ENCODE measurements around the gene CDKN2B.

Gene CDKN2B

DNA sequence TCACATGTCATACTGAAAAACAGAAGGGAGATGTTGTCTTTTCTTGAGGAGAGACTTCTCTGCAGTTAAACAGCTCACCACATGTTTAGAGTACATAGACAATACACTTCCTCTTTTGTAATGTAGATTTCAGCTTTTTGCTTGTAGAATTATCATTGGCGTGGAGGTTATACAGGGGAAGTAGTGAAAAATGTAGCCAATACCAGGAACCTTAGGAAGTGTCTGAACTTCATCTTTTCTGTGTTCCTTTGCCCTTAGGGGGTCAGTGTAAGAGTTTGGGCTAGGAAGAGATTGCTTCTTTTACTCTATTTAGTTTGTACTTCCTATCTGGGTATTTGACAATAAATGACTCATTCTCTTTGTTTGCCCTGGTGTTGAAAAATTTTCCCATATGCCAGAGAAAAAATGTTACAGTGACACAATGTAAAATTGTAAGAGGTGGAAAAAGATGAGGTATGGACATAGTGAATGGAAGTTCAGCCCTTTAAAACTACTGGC lies 21.0 kb upstream of the CDKN2B start:
- in situ Hi-C loops (cut with MboI; ENCODE audit: low sequenced_read_pairs, unreplicated experiment) = loop anchor here (25.0 kb wide), 1 partner anchor 218 kb away; the partner anchor contains the start of gene MTAP
- no peak for DNase-seq (ENCODE audit: low spot score)
- TF ChIP-seq, protein P1, sequence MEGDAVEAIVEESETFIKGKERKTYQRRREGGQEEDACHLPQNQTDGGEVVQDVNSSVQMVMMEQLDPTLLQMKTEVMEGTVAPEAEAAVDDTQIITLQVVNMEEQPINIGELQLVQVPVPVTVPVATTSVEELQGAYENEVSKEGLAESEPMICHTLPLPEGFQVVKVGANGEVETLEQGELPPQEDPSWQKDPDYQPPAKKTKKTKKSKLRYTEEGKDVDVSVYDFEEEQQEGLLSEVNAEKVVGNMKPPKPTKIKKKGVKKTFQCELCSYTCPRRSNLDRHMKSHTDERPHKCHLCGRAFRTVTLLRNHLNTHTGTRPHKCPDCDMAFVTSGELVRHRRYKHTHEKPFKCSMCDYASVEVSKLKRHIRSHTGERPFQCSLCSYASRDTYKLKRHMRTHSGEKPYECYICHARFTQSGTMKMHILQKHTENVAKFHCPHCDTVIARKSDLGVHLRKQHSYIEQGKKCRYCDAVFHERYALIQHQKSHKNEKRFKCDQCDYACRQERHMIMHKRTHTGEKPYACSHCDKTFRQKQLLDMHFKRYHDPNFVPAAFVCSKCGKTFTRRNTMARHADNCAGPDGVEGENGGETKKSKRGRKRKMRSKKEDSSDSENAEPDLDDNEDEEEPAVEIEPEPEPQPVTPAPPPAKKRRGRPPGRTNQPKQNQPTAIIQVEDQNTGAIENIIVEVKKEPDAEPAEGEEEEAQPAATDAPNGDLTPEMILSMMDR (IDR thresholded peaks at IDR 0.05; ENCODE audit: borderline replicate concordance, control extremely low read depth, extremely low read depth, insufficient read depth, missing control alignments) = no peak

DNA sequence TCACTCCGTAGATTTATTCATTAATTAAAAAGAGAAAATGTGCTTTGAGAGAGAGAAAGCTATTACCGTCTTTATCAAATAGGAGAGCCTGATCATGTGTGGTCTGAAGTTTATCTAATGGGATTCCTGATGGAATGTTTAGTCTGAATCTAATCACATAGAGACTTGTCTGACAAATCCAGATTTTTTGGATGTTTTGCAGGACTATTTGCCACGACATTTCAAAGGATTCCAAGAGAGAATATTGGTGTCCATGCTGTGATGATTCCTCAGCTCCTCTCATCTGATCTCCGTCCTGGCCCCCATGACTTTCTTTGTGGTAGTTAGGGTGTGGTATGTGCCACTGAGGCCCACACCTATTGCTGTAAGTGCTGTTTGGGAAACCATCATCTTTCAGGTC lies 20.1 kb upstream of the CDKN2B start:
- in situ Hi-C loops (cut with MboI; ENCODE audit: low sequenced_read_pairs, unreplicated experiment) = loop anchor here (25.0 kb wide), 1 partner anchor 217 kb away; the partner anchor contains the start of gene MTAP
- DNase-seq (ENCODE audit: low spot score) = no peak
- TF ChIP-seq, protein P1 (IDR thresholded peaks at IDR 0.05; ENCODE audit: borderline replicate concordance, control extremely low read depth, extremely low read depth, insufficient read depth, missing control alignments) = no peak

GRCh38 chr9:22028394-22028793 lies 19.3 kb upstream of the CDKN2B start:
- TF ChIP-seq, protein P1 (IDR thresholded peaks at IDR 0.05; ENCODE audit: borderline replicate concordance, control extremely low read depth, extremely low read depth, insufficient read depth, missing control alignments) = no peak
- no peak for DNase-seq (ENCODE audit: low spot score)
- in situ Hi-C loops (cut with MboI; ENCODE audit: low sequenced_read_pairs, unreplicated experiment) = loop anchor here (25.0 kb wide), 1 partner anchor 216 kb away; the partner anchor contains the start of gene MTAP

DNA sequence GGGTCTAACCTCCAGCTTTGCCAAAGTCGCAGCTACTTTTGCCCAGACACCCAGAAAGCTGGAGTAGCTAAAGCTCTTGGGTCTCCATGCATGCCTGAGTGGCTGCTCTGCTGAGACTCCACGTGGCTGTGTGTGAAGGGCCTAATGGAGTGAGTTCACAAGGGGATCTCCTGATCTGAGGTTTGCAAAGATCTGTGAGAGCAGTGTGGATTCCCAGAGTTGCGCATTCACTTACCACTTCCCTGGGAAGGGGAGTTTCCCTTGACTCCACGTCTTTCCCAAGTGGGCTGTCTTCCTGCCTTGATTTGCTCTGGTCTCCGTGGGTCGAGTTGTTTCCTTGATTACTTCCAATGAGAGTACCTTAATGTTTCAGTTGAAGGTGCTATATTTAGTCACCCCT lies 17.6 kb upstream of the CDKN2B start:
- in situ Hi-C loops (cut with MboI; ENCODE audit: low sequenced_read_pairs, unreplicated experiment) = loop anchor here (25.0 kb wide), 1 partner anchor 214 kb away; the partner anchor contains the start of gene MTAP

GRCh38 chr9:22022396-22022795 lies 13.3 kb upstream of the CDKN2B start:
- in situ Hi-C loops (cut with MboI; ENCODE audit: low sequenced_read_pairs, unreplicated experiment) = no loop called here
- TF ChIP-seq, protein P1 (IDR thresholded peaks at IDR 0.05; ENCODE audit: borderline replicate concordance, control extremely low read depth, extremely low read depth, insufficient read depth, missing control alignments) = no peak
- no peak for DNase-seq (ENCODE audit: low spot score)

More for the DNA sequence above, 17.6 kb upstream of the CDKN2B start:
- no peak for DNase-seq (ENCODE audit: low spot score)
- TF ChIP-seq, protein P1 (IDR thresholded peaks at IDR 0.05; ENCODE audit: borderline replicate concordance, control extremely low read depth, extremely low read depth, insufficient read depth, missing control alignments) = no peak

DNA sequence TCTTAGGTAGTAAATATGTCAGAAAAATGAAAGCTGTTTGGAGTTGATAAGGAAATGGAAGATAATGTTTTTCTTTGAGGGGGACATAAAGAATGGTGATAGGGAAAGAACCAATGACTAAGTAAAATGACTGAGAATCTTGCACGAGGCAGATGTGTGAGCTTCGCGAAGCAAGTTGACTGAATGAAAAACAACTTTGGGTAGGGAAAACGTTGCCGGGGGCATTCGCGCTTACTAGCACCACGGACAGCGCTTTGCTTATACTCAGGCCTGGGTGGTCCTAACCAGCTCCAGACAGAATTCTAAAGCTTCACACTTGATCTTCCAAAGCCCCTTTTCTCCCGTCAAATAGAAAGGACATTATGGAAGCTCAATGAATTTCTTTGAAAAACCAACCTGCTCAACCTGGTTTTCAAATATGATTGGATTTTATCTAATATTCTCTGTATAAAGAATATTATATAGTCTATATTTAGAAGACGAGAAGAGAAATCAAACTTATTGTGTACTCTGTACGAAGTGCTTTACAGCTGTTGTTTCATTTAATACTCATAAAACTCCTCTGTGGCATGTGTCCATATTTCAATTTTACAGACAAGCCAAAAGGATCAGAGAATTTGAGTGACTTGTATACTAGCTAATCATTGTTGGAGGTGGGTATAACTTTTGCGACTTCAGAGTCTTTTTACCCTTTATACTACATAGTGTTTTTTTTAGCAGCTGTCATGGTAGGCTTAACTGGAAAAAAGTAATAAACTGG lies 1.9 kb upstream of the CDKN2B start:
- in situ Hi-C loops (cut with MboI; ENCODE audit: low sequenced_read_pairs, unreplicated experiment) = no loop called here
- DNase-seq (ENCODE audit: low spot score) = no peak
- TF ChIP-seq, protein P1 (IDR thresholded peaks at IDR 0.05; ENCODE audit: borderline replicate concordance, control extremely low read depth, extremely low read depth, insufficient read depth, missing control alignments) = no peak

Measured in GM13976 (cell line).